GM19395 (cell line): Measurements from ENCODE around the gene MOB3B.
"Not testable (repeated sequence)": the region's sequence is repeated elsewhere in the genome, so short reads cannot be mapped to it uniquely, and the experiment has no call there.

Source experiments
- ATAC-seq: cut with Tn5 transposase; IDR thresholded peaks from one replicate; pipeline ENCODE4 v1.9.1; 2021; ENCODE audit warnings: mild to moderate bottlenecking, moderate library complexity; ENCODE audit not compliant: unreplicated experiment

The MOB3B gene

GRCh38 chr9:27451207-27451797 is 78.3 kb downstream of the MOB3B start:
- peak; percentile 55 for ATAC-seq

- no peak for ATAC-seq
Observed at GRCh38 chr9:27450752-27451151, 78.9 kb downstream of the MOB3B start.

GRCh38 chr9:27448356-27448755 is 81.3 kb downstream of the MOB3B start:
- ATAC-seq = not testable (repeated sequence)

GRCh38 chr9:27447031-27447683 is 82.5 kb downstream of the MOB3B start:
- no peak for ATAC-seq

GRCh38 chr9:27445688-27446087 is 83.9 kb downstream of the MOB3B start:
- ATAC-seq = no peak

GRCh38 chr9:27445057-27445595 is 84.5 kb downstream of the MOB3B start:
- no peak for ATAC-seq

GRCh38 chr9:27442464-27442863 is 87.2 kb downstream of the MOB3B start:
- ATAC-seq = no peak

GRCh38 chr9:27441741-27442070 is 87.9 kb downstream of the MOB3B start:
- peak; percentile 96 for ATAC-seq

- ATAC-seq = no peak
Observed at GRCh38 chr9:27440888-27441740, 88.5 kb downstream of the MOB3B start.

- ATAC-seq = no peak
Observed at GRCh38 chr9:27438522-27438921, 91.1 kb downstream of the MOB3B start.

GRCh38 chr9:27437652-27438373 is 91.8 kb downstream of the MOB3B start:
- no peak for ATAC-seq

- no peak for ATAC-seq
Observed at GRCh38 chr9:27436234-27436633, 93.4 kb downstream of the MOB3B start.

- ATAC-seq = no peak
Observed at GRCh38 chr9:27433631-27434325, 95.8 kb downstream of the MOB3B start.

- ATAC-seq = no peak
Observed at GRCh38 chr9:27432308-27432707, 97.3 kb downstream of the MOB3B start.

GRCh38 chr9:27431543-27432147 is 98.0 kb downstream of the MOB3B start:
- ATAC-seq = no peak

GRCh38 chr9:27430750-27431535 is 98.7 kb downstream of the MOB3B start:
- ATAC-seq = no peak

- ATAC-seq = no peak
Observed at GRCh38 chr9:27429917-27430316, 99.7 kb downstream of the MOB3B start.

- no peak for ATAC-seq
Observed at GRCh38 chr9:27429436-27429835, 100.2 kb downstream of the MOB3B start.

- no peak for ATAC-seq
Observed at GRCh38 chr9:27428551-27428950, 101.1 kb downstream of the MOB3B start.
